Epithelial cell of umbilical artery (primary cell): Measurements from ENCODE around the gene C8G. TPM values are rescaled to one million over a fixed set of nuclear protein-coding genes. Genes with fewer than 3 reads are reported as not detected.

Experiments
- total RNA-seq: library from RNA; depleted of rRNA; stranded (reverse); fragments of >200 nt; gene quantifications from 2 replicates; pipeline ENCODE4 v1.2.3, GENCODE V29; 2014

The C8G gene
- total RNA-seq = not detected in 2 replicates

DNA sequence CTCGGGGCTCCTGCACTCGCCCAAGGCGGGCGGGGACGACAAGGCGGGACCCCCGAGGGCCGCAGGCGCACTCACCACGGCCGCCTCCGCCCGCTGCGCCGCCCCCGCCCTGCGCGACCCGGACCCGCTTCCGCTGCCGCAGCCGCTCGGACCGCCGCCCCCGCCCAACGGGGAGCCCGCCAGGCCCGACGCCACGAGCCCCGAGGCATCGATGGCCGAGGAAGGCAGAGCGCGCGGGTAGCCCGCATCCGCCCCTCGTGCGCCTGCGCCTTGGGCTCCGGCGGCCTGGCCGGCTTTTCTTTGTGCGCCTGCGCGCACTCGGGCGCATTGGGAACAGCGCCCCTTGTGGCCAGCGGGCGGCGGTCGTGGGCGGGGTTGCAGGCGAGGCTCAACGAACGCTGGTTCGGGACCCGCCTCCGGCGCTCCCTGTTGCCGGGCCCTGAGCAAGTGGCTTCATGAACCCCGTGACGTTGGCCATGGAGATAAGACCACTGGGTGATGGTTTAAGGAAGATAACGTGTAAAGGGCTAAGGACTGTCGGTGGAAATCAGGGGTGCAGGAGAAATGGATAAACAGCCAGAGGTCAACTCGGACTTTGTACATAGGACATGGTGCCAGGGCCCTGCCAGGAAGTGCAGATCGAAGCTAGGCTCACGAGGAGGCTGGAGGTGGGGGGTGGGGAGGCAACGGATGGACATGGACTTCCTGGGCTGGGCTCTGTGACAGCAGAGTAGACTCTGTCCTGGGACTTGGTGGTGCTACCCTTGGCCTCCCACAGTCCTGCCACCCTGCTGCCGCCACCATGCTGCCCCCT, at the start of gene C8G, which contains the start of gene FBXW5:
TSS of gene C8G (plus strand) at position 725 of the 814 bp plus-strand sequence. CDS start at position 803, 78 bp downstream.
TSS of gene FBXW5 (minus strand) at position 220 of the 814 bp plus-strand sequence. CDS start 655 bp downstream, outside the sequence.

DNA sequence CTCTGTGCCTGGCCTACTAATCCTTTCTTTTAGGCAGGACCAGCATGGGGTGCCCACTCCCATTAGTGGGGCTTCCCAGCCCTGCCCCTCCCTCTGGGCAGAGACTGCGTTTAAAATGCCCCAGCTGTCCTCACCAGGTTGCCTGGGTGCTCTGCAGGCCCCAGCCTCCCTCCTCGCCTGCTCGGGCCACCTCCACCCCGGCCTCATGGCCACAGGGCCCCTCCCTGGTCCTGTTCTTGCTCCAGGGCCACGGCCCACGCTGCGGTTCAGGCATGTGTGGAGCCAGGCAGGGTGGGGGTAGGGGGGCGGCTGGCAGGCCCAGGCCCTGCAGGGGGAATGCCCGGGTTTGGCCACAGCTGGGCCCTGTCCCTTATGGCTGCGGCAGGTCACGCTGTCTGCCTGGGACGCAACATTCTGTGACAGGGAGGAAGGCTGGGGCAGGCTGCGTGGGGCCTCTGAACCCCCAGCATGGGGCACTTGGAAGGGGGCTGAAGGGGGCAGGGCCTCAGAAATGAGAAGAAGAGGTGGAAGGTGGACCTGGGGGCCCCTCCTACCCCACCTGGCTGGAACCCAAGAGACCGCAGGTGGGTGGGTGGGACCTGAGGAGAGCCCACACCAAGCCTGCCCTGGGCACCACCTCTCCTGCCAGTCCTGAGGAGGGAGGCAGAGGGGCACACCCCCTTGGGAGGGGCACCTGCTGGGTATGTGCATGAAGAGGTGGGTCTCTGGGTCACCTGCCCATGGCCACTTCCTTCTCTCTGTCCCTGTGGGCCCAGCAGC, 6.7 kb downstream of the C8G start, which contains the start of gene LCN12:
TSS of gene LCN12 (plus strand) at position 733 of the 780 bp plus-strand sequence. CDS start 55 bp downstream, outside the sequence.

DNA sequence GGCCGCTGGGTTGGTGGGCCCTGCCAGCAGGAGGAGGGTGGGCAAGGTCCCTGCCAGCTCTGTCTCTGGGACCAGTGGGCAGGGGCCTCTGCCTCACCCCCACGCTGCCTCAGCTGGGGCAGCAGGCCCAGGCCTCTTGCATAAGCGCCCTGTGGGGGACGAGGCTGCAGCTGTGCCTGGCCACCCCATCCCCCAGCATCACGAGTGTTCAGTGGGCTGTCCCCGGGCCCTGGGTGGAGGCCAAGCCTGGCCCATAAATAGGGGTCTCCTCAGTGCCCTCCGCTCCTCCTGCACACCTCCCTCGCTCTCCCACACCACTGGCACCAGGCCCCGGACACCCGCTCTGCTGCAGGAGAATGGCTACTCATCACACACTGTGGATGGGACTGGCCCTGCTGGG, 32.2 kb downstream of the C8G start, which contains the start of gene PTGDS:
TSS of gene PTGDS (plus strand) at position 282 of the 400 bp plus-strand sequence. CDS start at position 357, 75 bp downstream.

DNA sequence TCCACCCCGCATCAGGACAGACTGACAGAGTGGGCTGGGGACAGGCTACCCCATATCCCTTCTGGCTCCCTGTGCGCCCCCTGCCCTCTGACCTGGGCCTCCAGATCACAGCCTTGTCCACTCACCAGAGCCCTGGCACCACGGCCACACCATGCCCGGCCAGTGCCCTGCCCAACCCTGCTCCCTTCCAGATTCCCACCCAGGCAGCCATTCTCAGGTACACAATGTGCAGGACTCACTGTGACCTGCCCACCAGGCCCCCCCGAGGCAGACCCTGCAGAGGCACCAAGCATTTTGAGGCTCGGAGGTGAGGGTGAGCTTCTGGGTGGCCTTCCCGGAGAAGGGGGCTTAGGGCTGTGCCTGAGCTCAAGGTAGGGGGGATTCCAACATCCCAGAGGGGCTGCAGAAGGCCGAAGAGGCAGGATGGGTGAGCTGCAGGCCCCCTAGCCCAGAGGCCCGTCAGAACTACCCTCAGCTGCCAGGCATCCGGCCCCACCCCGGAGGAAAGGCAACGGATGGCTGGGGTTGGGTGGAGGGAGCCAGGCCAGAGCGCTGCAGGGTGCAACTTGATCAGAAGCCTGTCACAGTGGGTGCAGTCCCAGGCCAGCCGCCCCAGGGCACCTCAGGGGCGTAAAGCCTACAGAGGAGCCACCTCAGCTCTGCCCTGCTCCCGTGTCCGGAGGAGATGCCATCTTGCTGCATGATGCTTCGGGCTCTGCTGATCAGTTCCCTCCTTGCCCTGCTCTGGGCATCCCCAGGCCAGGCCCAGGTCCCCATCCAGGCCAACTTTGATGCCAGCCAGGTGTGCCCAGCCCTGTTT, 37.4 kb downstream of the C8G start, which contains the start of gene LCNL1:
TSS of gene LCNL1 (plus strand) at position 762 of the 820 bp plus-strand sequence. CDS start 594 bp downstream, outside the sequence.

DNA sequence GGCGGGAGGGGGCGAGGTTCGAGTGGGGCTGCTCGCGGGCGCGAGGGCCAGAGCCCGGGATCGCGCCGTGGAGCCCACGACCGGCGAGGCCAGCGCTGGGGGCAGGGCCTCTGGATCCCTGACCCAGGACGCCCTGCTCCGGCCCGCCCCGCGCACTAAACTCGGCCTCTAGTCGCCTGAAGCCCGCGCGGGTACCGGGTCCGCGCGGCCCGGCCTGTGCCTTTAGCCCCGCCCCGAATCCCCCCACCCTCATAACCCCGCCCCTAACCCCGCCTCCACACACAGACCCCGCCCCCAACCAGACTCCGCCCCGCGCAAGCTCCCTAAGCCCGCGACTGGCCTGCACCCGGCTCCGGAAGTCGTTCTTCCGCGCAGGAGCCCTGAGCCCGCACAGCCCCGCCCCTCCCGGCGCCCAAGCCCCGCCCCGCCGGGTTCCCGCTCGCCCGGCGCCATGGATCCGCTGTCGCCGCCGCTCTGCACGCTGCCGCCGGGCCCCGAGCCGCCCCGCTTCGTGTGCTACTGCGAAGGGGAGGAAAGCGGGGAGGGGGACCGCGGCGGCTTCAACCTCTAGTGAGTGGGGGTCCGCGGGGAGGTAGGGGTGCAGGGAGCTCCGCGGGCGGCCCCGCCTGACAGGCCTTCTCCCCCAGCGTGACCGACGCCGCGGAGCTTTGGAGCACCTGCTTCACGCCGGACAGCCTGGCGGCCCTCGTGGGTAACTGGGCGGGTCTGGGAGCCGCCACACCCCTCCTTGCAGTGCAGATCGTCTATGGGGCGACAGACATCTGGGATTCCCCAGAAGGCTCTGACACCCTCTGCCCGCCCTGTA, 47.2 kb downstream of the C8G start, which contains the start of gene PAXX:
TSS of gene PAXX (plus strand) at position 430 of the 826 bp plus-strand sequence. CDS start at position 452, 22 bp downstream.

Other genes with a start within 250 kb of the C8G start
- 171 and 201 TPM in 2 replicates for gene DIPK1B, start 232.7 kb upstream of the C8G start, total RNA-seq
- not detected in 2 replicates for gene LCN10, start 202.3 kb upstream of the C8G start, total RNA-seq
- not detected in 2 replicates for gene LCN6, start 196.7 kb upstream of the C8G start, total RNA-seq
- gene LCN8, start 187.0 kb upstream of the C8G start, total RNA-seq = not detected in 2 replicates
- not detected in 2 replicates for gene LCN15, start 180.7 kb upstream of the C8G start, total RNA-seq
- 105 and 109 TPM in 2 replicates for gene TMEM141, start 153.9 kb upstream of the C8G start, total RNA-seq
- under 0.01 and 0.46 TPM in 2 replicates for gene CCDC183, start 148.9 kb upstream of the C8G start, total RNA-seq
- gene RABL6, start 137.3 kb upstream of the C8G start, total RNA-seq = 57.9 and 64.6 TPM in 2 replicates
- 0.61 and 0.65 TPM in 2 replicates for gene AJM1, start 102.8 kb upstream of the C8G start, total RNA-seq
- 91.8 and 130 TPM in 2 replicates for gene PHPT1, start 95.8 kb upstream of the C8G start, total RNA-seq
- gene MAMDC4, start 92.9 kb upstream of the C8G start, total RNA-seq = 0.32 and 1.5 TPM in 2 replicates
- gene EDF1, start 78.9 kb upstream of the C8G start, total RNA-seq = 352 and 430 TPM in 2 replicates
- 11.1 and 11.4 TPM in 2 replicates for gene TRAF2, start 58.7 kb upstream of the C8G start, total RNA-seq
- gene FBXW5, start 505 bp upstream of the C8G start, total RNA-seq = 124 and 151 TPM in 2 replicates
- gene LCN12, start 7.0 kb downstream of the C8G start, total RNA-seq = not detected in 2 replicates
- gene PTGDS, start 32.3 kb downstream of the C8G start, total RNA-seq = 0.65 TPM in 1 of 2 replicates, not detected in the other
- gene LCNL1, start 37.8 kb downstream of the C8G start, total RNA-seq = not detected in 2 replicates
- 18.8 and 26.0 TPM in 2 replicates for gene PAXX, start 47.2 kb downstream of the C8G start, total RNA-seq
- 0.32 TPM in 1 of 2 replicates, not detected in the other for gene CLIC3, start 51.3 kb downstream of the C8G start, total RNA-seq
- gene ABCA2, start 83.0 kb downstream of the C8G start, total RNA-seq = 4.0 and 8.4 TPM in 2 replicates
- gene FUT7, start 86.8 kb downstream of the C8G start, total RNA-seq = not detected in 2 replicates
- 28.3 and 29.2 TPM in 2 replicates for gene NPDC1, start 100.9 kb downstream of the C8G start, total RNA-seq
- gene ENTPD2, start 108.8 kb downstream of the C8G start, total RNA-seq = not detected in 2 replicates
- 15.3 and 19.3 TPM in 2 replicates for gene SAPCD2, start 125.3 kb downstream of the C8G start, total RNA-seq
- gene UAP1L1, start 132.3 kb downstream of the C8G start, total RNA-seq = 6.2 and 15.8 TPM in 2 replicates
- 57.0 and 64.3 TPM in 2 replicates for gene MAN1B1, start 141.7 kb downstream of the C8G start, total RNA-seq
- gene DPP7, start 169.5 kb downstream of the C8G start, total RNA-seq = 63.1 and 69.8 TPM in 2 replicates
- under 0.01 TPM in 2 replicates for gene GRIN1, start 193.9 kb downstream of the C8G start, total RNA-seq
- not detected in 2 replicates for gene LRRC26, start 224.8 kb downstream of the C8G start, total RNA-seq
- not detected in 2 replicates for gene TMEM210, start 226.8 kb downstream of the C8G start, total RNA-seq
- gene ANAPC2, start 243.3 kb downstream of the C8G start, total RNA-seq = 22.7 and 24.6 TPM in 2 replicates
- 105 and 126 TPM in 2 replicates for gene SSNA1, start 243.4 kb downstream of the C8G start, total RNA-seq